Right renal cortex interstitium (tissue), 3 donors: Measurements from ENCODE around the gene IGF1R. TPM values are rescaled to one million over a fixed set of nuclear protein-coding genes. Genes with fewer than 3 reads are reported as not detected.
"Not testable (repeated sequence)": the region's sequence is repeated elsewhere in the genome, so short reads cannot be mapped to it uniquely, and the experiment has no call there.

Experiments
- DNase-seq, 3 donors: peaks; one replicate each; pipeline ENCODE4 v3.0.0-alpha.2; 2013; ENCODE audit warnings: low read depth in 3 of 3, low spot score in 2 of 3
- polyA plus RNA-seq, 3 donors: library from polyadenylated mRNA; unstranded; fragments of 120-200 nt; gene quantifications; one replicate each; pipeline ENCODE4 v1.2.1, GENCODE V29; 2013; ENCODE audit not compliant: insufficient read length in 3 of 3

IGF1R gene
- polyA plus RNA-seq, 3 donors: 41.7 to 48.8 (median 44.0) TPM

DNA sequence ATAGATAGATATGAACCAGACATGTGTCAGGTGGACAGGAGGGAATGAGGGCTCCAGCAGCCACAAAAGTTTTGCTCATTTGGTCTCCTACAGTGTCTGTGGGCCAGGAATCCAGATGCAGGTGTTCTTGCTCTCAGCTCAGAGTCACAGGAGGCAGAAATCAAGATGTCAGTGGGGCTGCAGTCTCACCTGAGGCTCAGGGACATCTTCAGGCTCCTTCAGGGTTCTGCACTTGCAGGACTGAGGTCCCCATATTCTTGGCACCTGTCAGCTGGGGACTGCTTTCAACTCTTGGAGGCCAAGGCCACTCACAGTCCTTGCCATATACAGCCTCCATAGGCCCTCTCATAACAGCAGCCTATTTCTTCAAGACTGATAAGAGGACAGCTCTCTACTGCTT is 301.9 kb downstream of the IGF1R start:
- DNase-seq: no peak

GRCh38 chr15:98951004-98951403 is 302.7 kb downstream of the IGF1R start:
- DNase-seq: no peak

DNA sequence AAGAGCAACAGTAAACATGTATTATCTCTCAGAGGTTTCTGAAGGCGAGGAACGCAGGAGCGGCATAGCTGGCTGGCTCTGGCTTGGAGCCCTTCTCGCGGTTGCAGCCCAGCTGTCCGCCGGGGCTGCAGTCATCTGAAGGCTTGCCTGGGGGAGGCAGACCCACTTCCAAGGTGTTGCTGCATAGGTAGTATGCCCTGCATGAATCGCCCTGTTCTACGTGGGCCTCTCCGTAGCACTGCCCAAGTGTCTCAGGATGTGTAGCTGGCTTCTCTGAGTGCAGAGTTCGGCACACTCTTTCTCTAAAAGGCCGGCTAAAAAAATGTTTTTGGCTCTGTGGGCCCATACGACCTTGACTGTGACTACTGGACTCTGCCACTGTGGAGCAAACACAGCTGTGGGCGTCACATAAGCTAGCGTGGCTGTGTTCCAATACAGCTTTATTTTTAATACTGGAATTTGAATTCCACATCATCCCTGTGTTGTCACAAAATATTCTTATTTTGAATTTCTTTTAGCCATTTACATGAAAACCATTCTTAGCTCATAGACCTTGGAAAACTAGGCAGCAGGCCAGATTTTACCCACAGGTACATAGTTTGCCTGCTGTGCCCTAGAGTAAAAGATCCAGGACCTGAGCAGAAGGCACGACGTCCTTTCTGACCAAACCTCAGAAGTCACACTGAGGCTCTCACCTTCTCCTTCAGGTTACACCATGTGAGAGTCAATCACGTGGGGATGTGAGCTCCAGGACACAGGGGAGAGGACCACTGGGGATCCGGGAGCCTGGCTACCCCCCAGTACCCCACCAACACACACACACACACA is 303.4 kb downstream of the IGF1R start:
- DNase-seq: no peak

DNA sequence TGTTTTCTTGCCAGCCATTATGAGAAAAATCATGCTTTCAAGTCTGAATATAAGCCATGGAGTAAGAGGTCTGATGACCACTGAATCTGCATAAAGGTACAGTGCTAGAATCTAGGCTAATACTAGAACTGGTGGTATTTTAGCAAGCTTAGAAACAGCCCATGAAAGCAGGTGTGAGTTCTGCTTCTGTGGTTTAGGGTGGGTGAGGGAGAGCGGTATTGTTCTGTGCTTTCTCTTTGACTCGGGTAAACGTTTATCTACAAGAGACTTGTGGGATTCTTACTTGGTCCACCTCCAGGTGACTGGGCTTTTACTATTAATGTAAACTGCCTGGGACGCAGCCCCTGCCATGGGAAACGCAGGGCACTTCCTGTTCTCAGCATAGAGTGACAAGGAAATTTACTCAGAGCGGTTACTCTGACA is 304.1 kb downstream of the IGF1R start:
- DNase-seq: no peak

DNA sequence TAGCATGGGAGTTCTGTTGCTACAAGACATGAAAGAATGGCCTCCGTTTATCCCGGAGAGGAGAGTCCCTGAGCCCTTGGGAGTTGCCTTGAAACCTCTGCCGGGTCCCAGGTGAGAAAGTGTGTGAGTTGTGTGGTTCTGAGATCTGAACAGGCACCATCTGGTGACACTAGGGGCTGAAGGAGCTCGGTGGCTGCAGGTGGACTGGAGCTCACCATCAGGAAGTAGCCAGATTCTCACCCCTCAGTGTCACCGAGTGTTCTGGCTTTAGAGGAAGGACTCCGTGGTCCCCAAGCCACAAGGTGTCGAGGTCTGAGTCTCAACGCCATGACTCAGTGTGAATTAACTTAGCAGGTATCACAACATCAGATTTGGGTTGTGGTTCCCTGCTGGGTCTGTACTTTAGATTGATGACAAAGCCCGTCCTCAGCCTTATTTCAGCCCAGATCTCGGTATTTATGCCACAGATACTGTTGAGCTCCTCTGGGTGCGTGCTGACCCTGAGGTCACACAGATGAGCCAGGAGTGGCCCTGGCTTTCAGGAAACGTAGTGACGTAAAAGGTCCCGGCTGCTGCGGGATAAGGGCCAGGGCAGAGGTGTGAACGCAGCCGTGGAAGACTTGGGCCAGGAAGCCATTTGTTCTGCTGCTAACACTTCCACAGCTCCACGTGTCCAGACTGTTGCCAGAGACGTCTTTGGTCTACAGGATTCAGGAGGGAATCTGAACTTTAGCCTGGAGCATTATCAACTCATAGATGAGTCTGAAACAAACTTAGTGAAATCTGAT is 304.9 kb downstream of the IGF1R start:
- no peak for DNase-seq

DNA sequence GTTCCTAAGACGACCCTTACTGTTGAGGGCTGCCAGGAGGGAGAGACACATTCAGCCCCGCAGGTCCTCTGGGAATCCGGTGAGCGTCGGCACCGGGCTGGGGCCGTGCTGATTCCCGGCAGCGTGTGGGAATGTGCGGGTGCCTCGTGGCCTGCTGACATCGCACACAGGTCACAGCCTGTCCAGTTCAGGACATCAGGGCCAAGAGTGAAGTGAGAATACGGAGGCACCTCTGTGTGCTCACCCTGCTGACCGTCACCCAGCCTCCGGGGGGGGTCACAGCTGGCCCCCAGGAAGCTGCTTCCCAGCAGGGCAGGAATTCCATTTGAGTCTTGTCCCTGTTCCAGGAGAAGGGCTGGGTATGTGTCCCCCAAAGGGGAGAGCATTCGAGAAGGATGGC is 305.6 kb downstream of the IGF1R start:
- no peak for DNase-seq

DNA sequence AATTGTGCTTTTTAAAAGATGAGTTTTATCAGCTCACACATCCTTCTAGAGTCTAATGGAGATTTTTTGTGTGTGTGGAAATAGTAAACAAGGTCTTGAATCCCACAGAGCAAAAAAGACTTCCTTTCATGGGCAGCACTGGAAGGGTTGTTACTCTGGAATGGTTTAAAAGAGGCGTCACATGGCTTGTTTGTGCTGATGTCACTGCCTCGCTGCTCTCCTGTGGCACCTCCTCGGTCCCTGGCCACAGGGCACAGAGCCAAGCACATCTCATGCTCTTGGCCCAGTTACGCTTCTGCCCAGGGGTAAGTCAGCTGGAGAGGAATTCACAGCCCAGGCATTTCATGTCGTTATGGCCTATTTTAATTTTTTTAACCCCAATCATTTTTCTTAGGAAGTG is 306.1 kb downstream of the IGF1R start:
- no peak for DNase-seq

DNA sequence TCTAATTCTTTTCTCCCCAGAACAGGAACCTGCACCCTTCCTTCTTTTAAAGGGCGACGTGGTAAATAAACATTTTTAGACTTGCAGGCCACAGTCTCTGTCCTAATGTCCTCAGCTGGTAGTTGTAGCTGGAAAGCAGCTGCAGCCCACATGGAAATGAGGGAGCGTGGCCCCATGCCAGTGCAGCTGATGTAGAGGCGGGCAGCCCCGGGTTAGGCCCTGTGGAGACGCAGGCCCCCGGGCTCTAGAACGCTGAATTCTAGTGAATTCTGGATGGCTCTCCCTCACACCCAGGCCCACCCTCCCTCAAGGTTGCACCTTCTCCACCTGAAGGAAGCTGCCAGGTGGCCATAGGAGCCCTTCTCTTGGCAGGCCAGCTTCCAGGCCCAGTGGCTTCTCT is 307.0 kb downstream of the IGF1R start:
- DNase-seq: no peak

DNA sequence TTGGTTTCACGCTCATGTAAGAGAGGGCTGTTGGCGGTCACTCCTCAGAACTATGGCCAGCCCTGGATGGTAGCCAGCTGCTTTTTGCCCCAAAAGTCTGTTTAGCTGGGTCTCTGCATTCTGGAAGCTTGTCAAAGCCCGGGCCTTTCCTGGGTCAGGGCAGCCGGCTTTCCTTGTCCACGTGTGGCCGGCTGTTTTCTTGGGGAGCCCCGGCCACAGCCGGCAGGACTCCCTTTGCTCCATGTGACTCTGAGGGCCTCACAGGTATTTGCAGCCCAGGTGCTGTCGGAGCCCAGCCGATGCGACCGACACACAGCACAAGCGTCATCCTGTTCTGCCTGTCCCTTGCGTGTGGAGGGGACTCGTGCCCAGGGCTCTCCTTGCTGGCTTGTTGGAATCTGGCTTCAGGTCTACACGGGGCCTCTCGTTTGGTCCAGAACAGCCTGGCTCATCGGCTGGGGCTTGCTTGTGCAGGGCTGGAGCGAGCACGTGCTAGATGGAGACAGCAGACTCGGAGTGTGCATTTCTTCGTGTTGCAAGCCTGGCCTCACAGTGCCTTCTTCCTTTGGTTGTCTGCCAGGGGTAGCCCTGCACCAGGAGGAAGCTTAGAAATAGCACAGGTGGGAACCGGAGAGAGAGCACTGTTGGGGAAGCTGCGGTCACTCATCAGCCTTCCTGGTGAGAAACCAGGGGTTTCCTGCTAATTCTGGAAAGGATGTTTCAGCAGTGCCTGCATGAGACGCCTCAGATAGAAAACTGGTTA is 307.8 kb downstream of the IGF1R start:
- DNase-seq: no peak

- no peak for DNase-seq
Observed at GRCh38 chr15:98956796-98957553, 308.6 kb downstream of the IGF1R start.

DNA sequence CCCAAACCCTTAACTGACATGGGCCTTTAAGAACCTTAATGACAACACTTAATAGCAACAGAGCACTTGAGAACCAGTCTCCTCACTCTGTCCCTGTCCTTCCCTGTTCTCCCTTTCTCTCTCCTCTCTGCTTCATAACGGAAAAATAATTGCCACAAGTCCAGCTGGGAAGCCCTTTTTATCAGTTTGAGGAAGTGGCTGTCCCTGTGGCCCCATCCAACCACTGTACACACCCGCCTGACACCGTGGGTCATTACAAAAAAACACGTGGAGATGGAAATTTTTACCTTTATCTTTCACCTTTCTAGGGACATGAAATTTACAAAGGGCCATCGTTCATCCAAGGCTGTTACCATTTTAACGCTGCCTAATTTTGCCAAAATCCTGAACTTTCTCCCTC is 309.3 kb downstream of the IGF1R start:
- no peak for DNase-seq

DNA sequence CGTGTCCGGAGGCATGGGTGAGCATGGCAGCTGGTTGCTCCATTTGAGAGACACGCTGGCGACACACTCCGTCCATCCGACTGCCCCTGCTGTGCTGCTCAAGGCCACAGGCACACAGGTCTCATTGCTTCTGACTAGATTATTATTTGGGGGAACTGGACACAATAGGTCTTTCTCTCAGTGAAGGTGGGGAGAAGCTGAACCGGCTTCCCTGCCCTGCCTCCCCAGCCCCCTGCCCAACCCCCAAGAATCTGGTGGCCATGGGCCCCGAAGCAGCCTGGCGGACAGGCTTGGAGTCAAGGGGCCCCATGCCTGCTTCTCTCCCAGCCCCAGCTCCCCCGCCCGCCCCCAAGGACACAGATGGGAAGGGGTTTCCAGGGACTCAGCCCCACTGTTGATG is 309.7 kb downstream of the IGF1R start:
- DNase-seq: no peak

GRCh38 chr15:98958918-98959639 is 310.7 kb downstream of the IGF1R start:
- no peak for DNase-seq

GRCh38 chr15:98959640-98960007 is 311.3 kb downstream of the IGF1R start:
- no peak for DNase-seq

- DNase-seq: no peak
Observed at GRCh38 chr15:98960555-98961050, 312.3 kb downstream of the IGF1R start.

DNA sequence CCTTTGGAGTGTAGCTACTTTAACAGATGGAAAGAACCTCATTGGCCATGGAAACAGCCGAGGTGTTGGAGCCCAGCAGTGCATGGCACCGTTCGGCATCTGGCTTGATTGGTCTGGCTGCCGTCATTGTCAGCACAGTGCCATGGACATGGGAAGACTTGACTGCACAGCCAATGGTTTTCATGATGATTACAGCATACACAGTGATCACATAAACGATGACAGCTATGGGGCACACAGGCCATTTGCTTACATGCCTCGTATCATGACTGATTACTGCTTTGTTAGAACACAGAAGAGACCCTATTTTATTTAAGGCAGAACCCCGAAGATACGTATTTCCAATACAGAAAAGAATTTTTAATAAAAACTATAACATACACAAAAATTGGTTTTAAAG is 315.1 kb downstream of the IGF1R start:
- no peak for DNase-seq

DNA sequence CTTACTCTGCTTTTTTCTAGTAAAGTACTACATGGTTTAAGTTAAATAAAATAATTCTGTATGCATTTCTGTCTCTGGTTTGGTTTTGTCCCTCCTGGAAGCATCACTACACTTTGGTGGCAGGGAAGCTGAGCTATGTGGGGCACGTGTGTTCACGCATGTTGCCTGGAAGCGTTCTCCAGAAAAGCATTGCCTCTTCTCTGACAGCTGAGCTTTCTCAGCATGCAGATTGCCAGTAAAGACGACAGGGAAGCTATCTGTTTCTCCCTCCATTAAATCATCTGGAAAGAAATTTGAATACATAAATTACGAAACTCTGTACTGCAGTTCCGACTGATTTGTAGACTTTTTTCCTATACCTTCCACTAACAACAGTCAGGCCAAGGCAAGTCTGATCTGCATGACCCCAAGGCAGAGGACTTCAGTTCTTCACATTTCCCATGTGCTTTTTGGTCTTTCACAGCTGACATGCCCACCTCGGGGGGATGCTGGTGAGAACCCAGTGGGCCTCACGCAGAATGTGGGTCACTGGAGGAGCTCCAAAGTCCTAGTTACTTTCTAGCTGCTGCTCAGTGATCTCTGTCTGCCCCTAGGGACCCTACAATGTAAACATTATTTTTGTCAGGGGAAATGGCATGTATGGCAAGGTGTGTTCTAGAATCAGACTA is 316.3 kb downstream of the IGF1R start:
- no peak for DNase-seq

DNA sequence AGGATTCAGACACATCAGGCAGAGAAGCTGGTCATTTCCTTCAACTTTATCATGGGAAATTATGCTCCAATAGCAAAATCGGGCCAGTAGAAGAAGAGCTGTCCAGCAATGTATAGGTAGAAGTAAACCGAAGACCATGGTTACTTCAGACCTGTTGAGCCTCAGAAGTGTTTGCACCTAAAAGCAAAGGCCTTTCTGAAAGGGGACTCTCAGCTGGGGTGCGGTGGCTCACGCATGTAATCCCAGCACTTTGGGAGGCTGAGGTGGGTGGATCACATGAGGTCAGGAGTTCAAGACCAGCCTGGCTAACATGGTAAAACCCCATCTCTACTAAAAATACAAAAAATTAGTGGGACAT is 316.8 kb downstream of the IGF1R start:
- not testable (repeated sequence) for DNase-seq

- DNase-seq: no peak
Observed at GRCh38 chr15:98965597-98965996, 317.3 kb downstream of the IGF1R start.
